K562 (cell line): ENCODE measurements around the gene CEP78.
"Not testable (repeated sequence)": the region's sequence is repeated elsewhere in the genome, so short reads cannot be mapped to it uniquely, and the experiment has no call there.

ENCODE experiments used
- FOSL1 ChIP-seq: fragments of 200-800 bp; sonication (Bioruptor generic); conservative IDR thresholded peaks from 2 replicates; pipeline ENCODE4 v1.6.1; 2016; ENCODE audit warnings: missing genetic modification characterization, missing compliant biosample characterization
- FOXK2 ChIP-seq, 2 experiments: fragments of 450-650 bp; IDR thresholded peaks in 1 of 2; conservative IDR thresholded peaks in 1 of 2; 2 replicates each; pipeline ENCODE4 v1.6.1; 2016; ENCODE audit warnings: low read depth in 2 of 2, mild to moderate bottlenecking in 1 of 2
- POLR2AphosphoS5 ChIP-seq: IDR thresholded peaks from 2 replicates; pipeline ENCODE4 v1.6.1; 2011; ENCODE audit warnings: mild to moderate bottlenecking, low read depth, low read length, moderate library complexity; ENCODE audit not compliant: control insufficient read depth, insufficient read depth
- REST ChIP-seq, 2 experiments: fragments of 450-650 bp; formaldehyde crosslinking in 1 of 2; IDR thresholded peaks; 2 replicates each; pipeline versions ENCODE4 v1.4.0 to v1.6.1; 2014 to 2020; ENCODE audit warnings: mild to moderate bottlenecking in 2 of 2, borderline replicate concordance in 1 of 2, low read depth in 1 of 2
- U2AF1 ChIP-seq: fragments of 200-400 bp; formaldehyde crosslinking; optimal IDR thresholded peaks from 2 replicates; pipeline ENCODE3; 2017; ENCODE audit warnings: mild to moderate bottlenecking, low read depth, low read length, moderate library complexity
- UBTF ChIP-seq, 2 experiments: IDR thresholded peaks; 2 replicates each; pipeline ENCODE4 v1.6.1; 2012; ENCODE audit warnings: improper control_type of control experiment in 2 of 2, low read depth in 2 of 2, low read length in 2 of 2, borderline replicate concordance in 1 of 2
- ZFP36 ChIP-seq: fragments of 150-350 bp; IDR thresholded peaks from 2 replicates; pipeline ENCODE4 v1.6.1; 2018; ENCODE audit warnings: low read length, low read depth; ENCODE audit not compliant: partially characterized antibody
- ZNF24 ChIP-seq: fragments of 450-650 bp; IDR thresholded peaks from 2 replicates; pipeline ENCODE4 v1.6.1; 2016
- TF ChIP-seq, protein P1 (sequence below): fragments of 200-800 bp; sonication (Bioruptor generic); IDR thresholded peaks from 2 replicates; pipeline ENCODE4 v1.6.1; 2017; ENCODE audit warnings: missing genetic modification characterization, missing compliant biosample characterization
- TF ChIP-seq, protein P2 (sequence below): sonication (generic); IDR thresholded peaks from 2 replicates; pipeline ENCODE4 v1.6.1; 2016
- TF ChIP-seq, protein P3 (sequence below): sonication (generic); formaldehyde crosslinking; IDR thresholded peaks from 2 replicates; pipeline ENCODE4 v1.9.0; 2022; ENCODE audit warnings: mild to moderate bottlenecking, missing genetic modification reagents
- TF ChIP-seq, protein P4 (sequence below), 3 experiments: IDR thresholded peaks in 2 of 3; conservative IDR thresholded peaks in 1 of 3; 2 replicates each; pipeline ENCODE4 v1.5.1; 2011 to 2012; ENCODE audit warnings: low read length in 3 of 3, mild to moderate bottlenecking in 3 of 3, control low read depth in 2 of 3, improper control_type of control experiment in 1 of 3, inconsistent platforms in 1 of 3, low read depth in 1 of 3, mixed read lengths in 1 of 3, moderate library complexity in 1 of 3; ENCODE audit not compliant: insufficient read depth in 2 of 3
- TF ChIP-seq, protein P5 (sequence below): sonication (generic); formaldehyde crosslinking; IDR thresholded peaks from 2 replicates; pipeline ENCODE4 v1.4.0; 2020; ENCODE audit warnings: mild to moderate bottlenecking, missing genetic modification reagents

GRCh38 chr9:78284181-78284580 lies 48.3 kb downstream of the CEP78 start:
- not testable (repeated sequence) for TF ChIP-seq REST (IDR thresholded peaks at IDR 0.05; ENCODE audit: borderline replicate concordance); REST (CRISPR knock-in tag; IDR thresholded peaks at IDR 0.05; ENCODE audit: low read depth); ZFP36; ZNF24; POLR2AphosphoS5; U2AF1; UBTF (IDR thresholded peaks at IDR 0.05; ENCODE audit: borderline replicate concordance in 1 of 2, low read depth in 2 of 2, low read length in 2 of 2); FOXK2 (conservative IDR thresholded peaks at IDR 0.05 in 1 of 2, IDR thresholded peaks at IDR 0.05 in 1 of 2; ENCODE audit: low read depth in 2 of 2); FOSL1 (tag)
- TF ChIP-seq, protein P1, sequence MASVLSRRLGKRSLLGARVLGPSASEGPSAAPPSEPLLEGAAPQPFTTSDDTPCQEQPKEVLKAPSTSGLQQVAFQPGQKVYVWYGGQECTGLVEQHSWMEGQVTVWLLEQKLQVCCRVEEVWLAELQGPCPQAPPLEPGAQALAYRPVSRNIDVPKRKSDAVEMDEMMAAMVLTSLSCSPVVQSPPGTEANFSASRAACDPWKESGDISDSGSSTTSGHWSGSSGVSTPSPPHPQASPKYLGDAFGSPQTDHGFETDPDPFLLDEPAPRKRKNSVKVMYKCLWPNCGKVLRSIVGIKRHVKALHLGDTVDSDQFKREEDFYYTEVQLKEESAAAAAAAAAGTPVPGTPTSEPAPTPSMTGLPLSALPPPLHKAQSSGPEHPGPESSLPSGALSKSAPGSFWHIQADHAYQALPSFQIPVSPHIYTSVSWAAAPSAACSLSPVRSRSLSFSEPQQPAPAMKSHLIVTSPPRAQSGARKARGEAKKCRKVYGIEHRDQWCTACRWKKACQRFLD (CRISPR knock-in tag): not testable (repeated sequence)
- TF ChIP-seq, protein P2, sequence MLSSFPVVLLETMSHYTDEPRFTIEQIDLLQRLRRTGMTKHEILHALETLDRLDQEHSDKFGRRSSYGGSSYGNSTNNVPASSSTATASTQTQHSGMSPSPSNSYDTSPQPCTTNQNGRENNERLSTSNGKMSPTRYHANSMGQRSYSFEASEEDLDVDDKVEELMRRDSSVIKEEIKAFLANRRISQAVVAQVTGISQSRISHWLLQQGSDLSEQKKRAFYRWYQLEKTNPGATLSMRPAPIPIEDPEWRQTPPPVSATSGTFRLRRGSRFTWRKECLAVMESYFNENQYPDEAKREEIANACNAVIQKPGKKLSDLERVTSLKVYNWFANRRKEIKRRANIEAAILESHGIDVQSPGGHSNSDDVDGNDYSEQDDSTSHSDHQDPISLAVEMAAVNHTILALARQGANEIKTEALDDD: not testable (repeated sequence)
- TF ChIP-seq, protein P3, sequence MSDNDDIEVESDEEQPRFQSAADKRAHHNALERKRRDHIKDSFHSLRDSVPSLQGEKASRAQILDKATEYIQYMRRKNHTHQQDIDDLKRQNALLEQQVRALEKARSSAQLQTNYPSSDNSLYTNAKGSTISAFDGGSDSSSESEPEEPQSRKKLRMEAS: not testable (repeated sequence)
- TF ChIP-seq, protein P4, sequence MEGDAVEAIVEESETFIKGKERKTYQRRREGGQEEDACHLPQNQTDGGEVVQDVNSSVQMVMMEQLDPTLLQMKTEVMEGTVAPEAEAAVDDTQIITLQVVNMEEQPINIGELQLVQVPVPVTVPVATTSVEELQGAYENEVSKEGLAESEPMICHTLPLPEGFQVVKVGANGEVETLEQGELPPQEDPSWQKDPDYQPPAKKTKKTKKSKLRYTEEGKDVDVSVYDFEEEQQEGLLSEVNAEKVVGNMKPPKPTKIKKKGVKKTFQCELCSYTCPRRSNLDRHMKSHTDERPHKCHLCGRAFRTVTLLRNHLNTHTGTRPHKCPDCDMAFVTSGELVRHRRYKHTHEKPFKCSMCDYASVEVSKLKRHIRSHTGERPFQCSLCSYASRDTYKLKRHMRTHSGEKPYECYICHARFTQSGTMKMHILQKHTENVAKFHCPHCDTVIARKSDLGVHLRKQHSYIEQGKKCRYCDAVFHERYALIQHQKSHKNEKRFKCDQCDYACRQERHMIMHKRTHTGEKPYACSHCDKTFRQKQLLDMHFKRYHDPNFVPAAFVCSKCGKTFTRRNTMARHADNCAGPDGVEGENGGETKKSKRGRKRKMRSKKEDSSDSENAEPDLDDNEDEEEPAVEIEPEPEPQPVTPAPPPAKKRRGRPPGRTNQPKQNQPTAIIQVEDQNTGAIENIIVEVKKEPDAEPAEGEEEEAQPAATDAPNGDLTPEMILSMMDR (IDR thresholded peaks at IDR 0.05 in 2 of 3, conservative IDR thresholded peaks at IDR 0.05 in 1 of 3; ENCODE audit: insufficient read depth in 2 of 3, low read depth in 1 of 3, low read length in 3 of 3): not testable (repeated sequence)
- TF ChIP-seq, protein P5, sequence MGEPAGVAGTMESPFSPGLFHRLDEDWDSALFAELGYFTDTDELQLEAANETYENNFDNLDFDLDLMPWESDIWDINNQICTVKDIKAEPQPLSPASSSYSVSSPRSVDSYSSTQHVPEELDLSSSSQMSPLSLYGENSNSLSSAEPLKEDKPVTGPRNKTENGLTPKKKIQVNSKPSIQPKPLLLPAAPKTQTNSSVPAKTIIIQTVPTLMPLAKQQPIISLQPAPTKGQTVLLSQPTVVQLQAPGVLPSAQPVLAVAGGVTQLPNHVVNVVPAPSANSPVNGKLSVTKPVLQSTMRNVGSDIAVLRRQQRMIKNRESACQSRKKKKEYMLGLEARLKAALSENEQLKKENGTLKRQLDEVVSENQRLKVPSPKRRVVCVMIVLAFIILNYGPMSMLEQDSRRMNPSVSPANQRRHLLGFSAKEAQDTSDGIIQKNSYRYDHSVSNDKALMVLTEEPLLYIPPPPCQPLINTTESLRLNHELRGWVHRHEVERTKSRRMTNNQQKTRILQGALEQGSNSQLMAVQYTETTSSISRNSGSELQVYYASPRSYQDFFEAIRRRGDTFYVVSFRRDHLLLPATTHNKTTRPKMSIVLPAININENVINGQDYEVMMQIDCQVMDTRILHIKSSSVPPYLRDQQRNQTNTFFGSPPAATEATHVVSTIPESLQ (CRISPR knock-in tag): not testable (repeated sequence)
